Panc1 (cell line): ENCODE measurements around the gene JAML. TPM values are rescaled to one million over a fixed set of nuclear protein-coding genes. Genes with fewer than 3 reads are reported as not detected.

Experiments used
- ATAC-seq: fragments of 200-7000 bp; cut with Tn5 transposase; 2 replicates; pipeline ENCODE4 v1.9.1; 2020; ENCODE audit warnings: mild to moderate bottlenecking, moderate library complexity
- BruUV-seq: library from RNA; stranded (reverse); fragments of 400-500 nt; replicated peaks from 2 replicates; lab custom pipeline; 2021; lab: Mats Ljungman, UMichigan
- CTCF ChIA-PET: fragments of 300-600 bp; sonication (Branson Sonifier 250); formaldehyde crosslinking; loops from one replicate; lab custom pipeline; 2022; ENCODE audit warnings: antibody characterized with exemption; lab: Charles Lee
- POLR2A ChIA-PET: fragments of 300-600 bp; sonication (Branson Sonifier 250); formaldehyde crosslinking; loops from one replicate; lab custom pipeline; 2022; ENCODE audit warnings: antibody characterized with exemption; lab: Charles Lee
- DNase-seq: peaks from one replicate; pipeline ENCODE4 v3.0.0-alpha.2; 2010; ENCODE audit warnings: low read depth, low spot score
- H3K27ac ChIP-seq: 2 replicates; pipeline ENCODE4 v1.5.1; 2011; ENCODE audit warnings: mild to moderate bottlenecking, low read length, inconsistent platforms
- H3K27me3 ChIP-seq: fragments of 200-500 bp; sonication (Bioruptor generic); 2 replicates; pipeline ENCODE4 v1.6.0; 2014; ENCODE audit warnings: low read length, inconsistent platforms; ENCODE audit not compliant: control insufficient read depth, insufficient read depth
- H3K36me3 ChIP-seq: fragments of 200-500 bp; sonication (Bioruptor generic); 2 replicates; pipeline ENCODE4 v1.5.1; 2014; ENCODE audit warnings: inconsistent platforms, mild to moderate bottlenecking, low read length, moderate library complexity; ENCODE audit not compliant: control insufficient read depth, insufficient read depth
- H3K4me1 ChIP-seq: 2 replicates; pipeline ENCODE4 v1.5.1; 2011; ENCODE audit warnings: inconsistent platforms, mild to moderate bottlenecking, low read length, moderate library complexity; ENCODE audit not compliant: control insufficient read depth, insufficient read depth
- H3K4me3 ChIP-seq, 2 experiments: 2 replicates each; pipeline ENCODE4 v1.5.1; 2011 to 2012; ENCODE audit warnings: low read depth in 2 of 2, low read length in 2 of 2, mild to moderate bottlenecking in 2 of 2, inconsistent platforms in 1 of 2, moderate library complexity in 1 of 2
- H3K9me3 ChIP-seq: fragments of 200-500 bp; sonication (Bioruptor generic); 2 replicates; pipeline ENCODE4 v1.5.1; 2014; ENCODE audit warnings: low read depth, mild to moderate bottlenecking, inconsistent platforms, low read length, moderate library complexity; ENCODE audit not compliant: control insufficient read depth, insufficient read depth
- POLR2AphosphoS5 ChIP-seq: IDR thresholded peaks from 2 replicates; pipeline ENCODE4 v1.6.1; 2012; ENCODE audit warnings: mild to moderate bottlenecking, low read depth, low read length, moderate library complexity
- SIN3A ChIP-seq: IDR thresholded peaks from 2 replicates; pipeline ENCODE4 v1.6.1; 2012; ENCODE audit warnings: low read depth, mild to moderate bottlenecking, low read length, moderate library complexity, borderline replicate concordance; ENCODE audit not compliant: insufficient read depth
- TCF7L2 ChIP-seq: IDR thresholded peaks from 2 replicates; pipeline ENCODE4 v1.6.1; 2011; ENCODE audit warnings: mild to moderate bottlenecking, low read depth, low read length, inconsistent platforms
- in situ Hi-C: cut with HindIII; loops from 2 replicates; pipeline ENCODE4 v1.10.0; 2016; ENCODE audit warnings: low sequenced_read_pairs, low pct_unique_long_range_greater_than_20kb
- intact Hi-C: fragments of 100-400 bp; cut with micrococcal nuclease; formaldehyde crosslinking; loops from one replicate; pipeline ENCODE4 v1.10.0; 2022; ENCODE audit not compliant: unreplicated experiment
- total RNA-seq: library from RNA; stranded (reverse); gene quantifications from one replicate; pipeline ENCODE4 v1.2.1, GENCODE V29; 2021; ENCODE audit not compliant: unreplicated experiment
- TF ChIP-seq, protein P1 (sequence below): fragments of 450-650 bp; IDR thresholded peaks from 2 replicates; pipeline ENCODE4 v1.5.1; 2017; ENCODE audit warnings: mild to moderate bottlenecking
- TF ChIP-seq, protein P2 (sequence below), 2 experiments: IDR thresholded peaks; 2 replicates each; pipeline ENCODE4 v1.6.1; 2011 to 2012; ENCODE audit warnings: low read depth in 2 of 2, control low read depth in 1 of 2, low read length in 1 of 2, mild to moderate bottlenecking in 1 of 2, moderate library complexity in 1 of 2; ENCODE audit not compliant: insufficient read depth in 1 of 2

The JAML gene
- total RNA-seq, 1 experiment from 2014 or later, result 0.39 TPM

DNA sequence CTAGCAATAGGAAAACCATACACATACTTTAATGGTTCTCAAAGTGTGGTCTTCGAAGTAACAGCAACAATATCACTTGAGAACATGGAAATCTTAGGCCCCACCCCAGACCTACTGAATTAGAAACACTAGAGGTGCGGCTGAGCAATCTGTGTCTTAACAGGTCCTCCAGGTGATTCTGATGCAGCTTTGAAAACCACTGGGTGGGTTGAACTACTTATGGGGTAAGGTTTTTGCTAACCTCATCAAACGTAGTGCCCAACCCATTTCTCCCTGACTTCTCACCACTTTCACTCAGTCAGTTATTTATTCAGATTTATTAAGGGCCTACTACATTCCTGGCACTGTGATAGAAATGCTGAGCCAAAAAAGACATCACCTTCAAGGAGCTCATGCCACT, 35.5 kb upstream of the JAML start:
- H3K36me3 ChIP-seq, result no peaks in the 10 kb centered on the region; the same call in 1 of the 2 replicates
- CTCF ChIA-PET, result no interaction called here
- peaks cover 34% of the 10 kb centered on the region for H3K27me3 ChIP-seq
- H3K4me3 ChIP-seq, result no peak overlapping the region
- no TSS peak for BruUV-seq
- DNase-seq, result no peak
- ATAC-seq, result no peak
- in situ Hi-C loops, result no loop called here
- TF ChIP-seq SIN3A (no peak), POLR2AphosphoS5 (no peak), TCF7L2 (no peak)
- TF ChIP-seq, protein P1, sequence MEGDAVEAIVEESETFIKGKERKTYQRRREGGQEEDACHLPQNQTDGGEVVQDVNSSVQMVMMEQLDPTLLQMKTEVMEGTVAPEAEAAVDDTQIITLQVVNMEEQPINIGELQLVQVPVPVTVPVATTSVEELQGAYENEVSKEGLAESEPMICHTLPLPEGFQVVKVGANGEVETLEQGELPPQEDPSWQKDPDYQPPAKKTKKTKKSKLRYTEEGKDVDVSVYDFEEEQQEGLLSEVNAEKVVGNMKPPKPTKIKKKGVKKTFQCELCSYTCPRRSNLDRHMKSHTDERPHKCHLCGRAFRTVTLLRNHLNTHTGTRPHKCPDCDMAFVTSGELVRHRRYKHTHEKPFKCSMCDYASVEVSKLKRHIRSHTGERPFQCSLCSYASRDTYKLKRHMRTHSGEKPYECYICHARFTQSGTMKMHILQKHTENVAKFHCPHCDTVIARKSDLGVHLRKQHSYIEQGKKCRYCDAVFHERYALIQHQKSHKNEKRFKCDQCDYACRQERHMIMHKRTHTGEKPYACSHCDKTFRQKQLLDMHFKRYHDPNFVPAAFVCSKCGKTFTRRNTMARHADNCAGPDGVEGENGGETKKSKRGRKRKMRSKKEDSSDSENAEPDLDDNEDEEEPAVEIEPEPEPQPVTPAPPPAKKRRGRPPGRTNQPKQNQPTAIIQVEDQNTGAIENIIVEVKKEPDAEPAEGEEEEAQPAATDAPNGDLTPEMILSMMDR, result no peak
- TF ChIP-seq, protein P2, sequence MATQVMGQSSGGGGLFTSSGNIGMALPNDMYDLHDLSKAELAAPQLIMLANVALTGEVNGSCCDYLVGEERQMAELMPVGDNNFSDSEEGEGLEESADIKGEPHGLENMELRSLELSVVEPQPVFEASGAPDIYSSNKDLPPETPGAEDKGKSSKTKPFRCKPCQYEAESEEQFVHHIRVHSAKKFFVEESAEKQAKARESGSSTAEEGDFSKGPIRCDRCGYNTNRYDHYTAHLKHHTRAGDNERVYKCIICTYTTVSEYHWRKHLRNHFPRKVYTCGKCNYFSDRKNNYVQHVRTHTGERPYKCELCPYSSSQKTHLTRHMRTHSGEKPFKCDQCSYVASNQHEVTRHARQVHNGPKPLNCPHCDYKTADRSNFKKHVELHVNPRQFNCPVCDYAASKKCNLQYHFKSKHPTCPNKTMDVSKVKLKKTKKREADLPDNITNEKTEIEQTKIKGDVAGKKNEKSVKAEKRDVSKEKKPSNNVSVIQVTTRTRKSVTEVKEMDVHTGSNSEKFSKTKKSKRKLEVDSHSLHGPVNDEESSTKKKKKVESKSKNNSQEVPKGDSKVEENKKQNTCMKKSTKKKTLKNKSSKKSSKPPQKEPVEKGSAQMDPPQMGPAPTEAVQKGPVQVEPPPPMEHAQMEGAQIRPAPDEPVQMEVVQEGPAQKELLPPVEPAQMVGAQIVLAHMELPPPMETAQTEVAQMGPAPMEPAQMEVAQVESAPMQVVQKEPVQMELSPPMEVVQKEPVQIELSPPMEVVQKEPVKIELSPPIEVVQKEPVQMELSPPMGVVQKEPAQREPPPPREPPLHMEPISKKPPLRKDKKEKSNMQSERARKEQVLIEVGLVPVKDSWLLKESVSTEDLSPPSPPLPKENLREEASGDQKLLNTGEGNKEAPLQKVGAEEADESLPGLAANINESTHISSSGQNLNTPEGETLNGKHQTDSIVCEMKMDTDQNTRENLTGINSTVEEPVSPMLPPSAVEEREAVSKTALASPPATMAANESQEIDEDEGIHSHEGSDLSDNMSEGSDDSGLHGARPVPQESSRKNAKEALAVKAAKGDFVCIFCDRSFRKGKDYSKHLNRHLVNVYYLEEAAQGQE (IDR thresholded peaks at IDR 0.05; ENCODE audit: insufficient read depth in 1 of 2, low read depth in 2 of 2, low read length in 1 of 2), result no peak
- POLR2A ChIA-PET, result no interaction called here
- intact Hi-C loops, result no loop called here
- no peak overlapping the region for H3K27ac ChIP-seq
- H3K9me3 ChIP-seq, result no peaks in the 10 kb centered on the region; the same call in 1 of the 2 replicates
- peaks cover 8% of the 10 kb centered on the region; the same call in 1 of the 2 replicates for H3K4me1 ChIP-seq

DNA sequence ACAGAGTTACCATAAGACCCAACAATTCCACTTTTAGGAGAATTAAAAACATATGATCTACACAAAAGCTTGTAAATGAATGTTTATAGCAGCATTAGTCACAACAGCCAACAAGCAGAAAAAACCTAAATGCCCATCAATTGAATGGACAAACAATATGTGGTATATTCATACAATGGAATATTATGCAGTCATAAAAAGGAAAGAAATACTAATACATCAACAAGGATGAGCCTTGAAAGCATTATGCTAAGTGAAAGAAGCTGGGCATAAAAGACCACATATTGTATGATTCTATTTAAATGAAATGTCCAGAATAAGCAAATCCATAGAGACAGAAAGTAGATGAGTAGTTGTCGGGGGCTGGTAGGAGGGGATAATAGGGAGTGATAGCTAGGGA, 34.3 kb upstream of the JAML start:
- intact Hi-C loops, result no loop called here
- ChIA-PET CTCF (interaction anchor here (0.6 kb wide), 1 partner anchor 18 kb away, joined by 3 read pairs; no protein-coding TSS in a partner anchor), POLR2A (no interaction called here)
- no peak overlapping the region for H3K27ac ChIP-seq
- no peaks in the 10 kb centered on the region; the same call in 1 of the 2 replicates for H3K9me3 ChIP-seq
- no TSS peak for BruUV-seq
- 0 out of 2 replicates have a peak, but pooled peaks cover 4% of the 10 kb centered on the region for H3K4me1 ChIP-seq
- in situ Hi-C loops, result no loop called here
- DNase-seq (no peak), ATAC-seq (no peak)
- peaks cover 39% of the 10 kb centered on the region for H3K27me3 ChIP-seq
- H3K36me3 ChIP-seq, result no peaks in the 10 kb centered on the region; the same call in 1 of the 2 replicates
- no peak overlapping the region for H3K4me3 ChIP-seq
- TF ChIP-seq, protein P1, result no peak
- TF ChIP-seq POLR2AphosphoS5 (no peak), SIN3A (no peak), TCF7L2 (no peak)
- TF ChIP-seq, protein P2 (IDR thresholded peaks at IDR 0.05; ENCODE audit: insufficient read depth in 1 of 2, low read depth in 2 of 2, low read length in 1 of 2), result no peak
